Ishikawa (cell line): ENCODE results near the gene RANBP6.

ENCODE experiments used
- CEBPB ChIP-seq: IDR thresholded peaks from 2 replicates; pipeline ENCODE4 v1.6.1; 2012
- CREB1 ChIP-seq: IDR thresholded peaks from 2 replicates; pipeline ENCODE4 v1.6.1; 2012; ENCODE audit warnings: low read depth
- EGR1 ChIP-seq: IDR thresholded peaks from 2 replicates; pipeline ENCODE4 v1.6.1; 2012
- EP300 ChIP-seq: IDR thresholded peaks from 2 replicates; pipeline ENCODE4 v1.6.1; 2012; ENCODE audit warnings: borderline replicate concordance
- FOXM1 ChIP-seq: IDR thresholded peaks from 2 replicates; pipeline ENCODE4 v1.6.1; 2012; ENCODE audit warnings: low read depth, borderline replicate concordance
- NFIC ChIP-seq: IDR thresholded peaks from 2 replicates; pipeline ENCODE4 v1.6.1; 2012
- RAD21 ChIP-seq: IDR thresholded peaks from 2 replicates; pipeline ENCODE4 v1.6.1; 2012; ENCODE audit warnings: low read depth
- TAF1 ChIP-seq: IDR thresholded peaks from 2 replicates; pipeline ENCODE4 v1.6.1; 2012; ENCODE audit warnings: low read depth, mild to moderate bottlenecking
- TCF12 ChIP-seq: IDR thresholded peaks from 2 replicates; pipeline ENCODE4 v1.6.1; 2012; ENCODE audit warnings: low read depth
- TEAD4 ChIP-seq: IDR thresholded peaks from 2 replicates; pipeline ENCODE4 v1.6.1; 2012
- YY1 ChIP-seq: IDR thresholded peaks from 2 replicates; pipeline ENCODE4 v1.6.1; 2012; ENCODE audit warnings: low read depth
- ZBTB7A ChIP-seq: IDR thresholded peaks from 2 replicates; pipeline ENCODE4 v1.6.1; 2012; ENCODE audit warnings: low read depth
- TF ChIP-seq, protein P1 (sequence below): IDR thresholded peaks from 2 replicates; pipeline ENCODE4 v1.6.1; 2012
- TF ChIP-seq, protein P2 (sequence below): IDR thresholded peaks from 2 replicates; pipeline ENCODE4 v1.6.1; 2012
- TF ChIP-seq, protein P3 (sequence below): IDR thresholded peaks from 2 replicates; pipeline ENCODE4 v1.6.1; 2012; ENCODE audit warnings: low read depth, mild to moderate bottlenecking

Gene RANBP6

DNA sequence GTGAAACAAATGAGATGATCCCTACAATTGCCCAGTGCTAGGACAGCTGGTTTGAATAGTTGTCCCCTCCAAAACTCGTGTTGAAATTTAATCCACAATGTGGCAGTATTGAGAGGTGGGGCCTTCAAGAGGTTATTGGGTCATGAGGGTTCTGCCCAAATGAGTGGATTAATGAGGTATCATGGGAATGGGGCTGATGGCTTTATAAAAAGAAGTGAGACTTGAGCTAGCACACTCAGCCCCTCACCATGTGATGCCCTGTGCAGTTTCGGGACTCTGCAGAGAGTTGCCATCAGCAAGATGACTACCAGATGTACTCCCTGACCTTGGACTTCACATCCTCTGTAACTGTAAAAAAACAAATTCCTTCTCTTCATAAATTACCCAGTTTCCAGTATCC, 33.1 kb downstream of the RANBP6 start:
- no peak for TF ChIP-seq CEBPB
- no peak for TF ChIP-seq NFIC
- TF ChIP-seq TAF1: no peak
- TF ChIP-seq, protein P1, sequence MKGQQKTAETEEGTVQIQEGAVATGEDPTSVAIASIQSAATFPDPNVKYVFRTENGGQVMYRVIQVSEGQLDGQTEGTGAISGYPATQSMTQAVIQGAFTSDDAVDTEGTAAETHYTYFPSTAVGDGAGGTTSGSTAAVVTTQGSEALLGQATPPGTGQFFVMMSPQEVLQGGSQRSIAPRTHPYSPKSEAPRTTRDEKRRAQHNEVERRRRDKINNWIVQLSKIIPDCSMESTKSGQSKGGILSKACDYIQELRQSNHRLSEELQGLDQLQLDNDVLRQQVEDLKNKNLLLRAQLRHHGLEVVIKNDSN: no peak

DNA sequence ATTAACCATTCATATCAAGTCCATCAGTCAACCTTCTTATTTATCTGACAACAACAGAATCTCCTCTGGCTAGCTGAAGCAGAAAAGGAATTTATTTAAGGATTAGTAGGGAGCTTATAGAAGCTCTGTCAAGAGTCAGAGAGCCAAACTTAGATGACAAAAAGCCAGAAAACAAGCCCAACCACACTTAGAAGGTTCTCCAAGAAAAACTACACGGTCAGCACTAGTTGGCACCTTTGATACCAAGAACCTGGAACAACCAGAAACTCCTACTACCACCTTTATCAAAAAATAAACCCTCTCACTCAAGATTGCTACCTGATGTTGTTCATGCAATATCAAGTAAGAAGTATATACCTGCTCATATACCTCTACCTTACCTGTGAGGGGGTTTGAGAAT, 36.9 kb downstream of the RANBP6 start:
- TF ChIP-seq, protein P2, sequence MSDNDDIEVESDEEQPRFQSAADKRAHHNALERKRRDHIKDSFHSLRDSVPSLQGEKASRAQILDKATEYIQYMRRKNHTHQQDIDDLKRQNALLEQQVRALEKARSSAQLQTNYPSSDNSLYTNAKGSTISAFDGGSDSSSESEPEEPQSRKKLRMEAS: no peak
- no peak for TF ChIP-seq EP300
- no peak for TF ChIP-seq CEBPB
- TF ChIP-seq, protein P1: no peak
- TF ChIP-seq, protein P3, sequence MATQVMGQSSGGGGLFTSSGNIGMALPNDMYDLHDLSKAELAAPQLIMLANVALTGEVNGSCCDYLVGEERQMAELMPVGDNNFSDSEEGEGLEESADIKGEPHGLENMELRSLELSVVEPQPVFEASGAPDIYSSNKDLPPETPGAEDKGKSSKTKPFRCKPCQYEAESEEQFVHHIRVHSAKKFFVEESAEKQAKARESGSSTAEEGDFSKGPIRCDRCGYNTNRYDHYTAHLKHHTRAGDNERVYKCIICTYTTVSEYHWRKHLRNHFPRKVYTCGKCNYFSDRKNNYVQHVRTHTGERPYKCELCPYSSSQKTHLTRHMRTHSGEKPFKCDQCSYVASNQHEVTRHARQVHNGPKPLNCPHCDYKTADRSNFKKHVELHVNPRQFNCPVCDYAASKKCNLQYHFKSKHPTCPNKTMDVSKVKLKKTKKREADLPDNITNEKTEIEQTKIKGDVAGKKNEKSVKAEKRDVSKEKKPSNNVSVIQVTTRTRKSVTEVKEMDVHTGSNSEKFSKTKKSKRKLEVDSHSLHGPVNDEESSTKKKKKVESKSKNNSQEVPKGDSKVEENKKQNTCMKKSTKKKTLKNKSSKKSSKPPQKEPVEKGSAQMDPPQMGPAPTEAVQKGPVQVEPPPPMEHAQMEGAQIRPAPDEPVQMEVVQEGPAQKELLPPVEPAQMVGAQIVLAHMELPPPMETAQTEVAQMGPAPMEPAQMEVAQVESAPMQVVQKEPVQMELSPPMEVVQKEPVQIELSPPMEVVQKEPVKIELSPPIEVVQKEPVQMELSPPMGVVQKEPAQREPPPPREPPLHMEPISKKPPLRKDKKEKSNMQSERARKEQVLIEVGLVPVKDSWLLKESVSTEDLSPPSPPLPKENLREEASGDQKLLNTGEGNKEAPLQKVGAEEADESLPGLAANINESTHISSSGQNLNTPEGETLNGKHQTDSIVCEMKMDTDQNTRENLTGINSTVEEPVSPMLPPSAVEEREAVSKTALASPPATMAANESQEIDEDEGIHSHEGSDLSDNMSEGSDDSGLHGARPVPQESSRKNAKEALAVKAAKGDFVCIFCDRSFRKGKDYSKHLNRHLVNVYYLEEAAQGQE: no peak
- TF ChIP-seq RAD21: no peak

DNA sequence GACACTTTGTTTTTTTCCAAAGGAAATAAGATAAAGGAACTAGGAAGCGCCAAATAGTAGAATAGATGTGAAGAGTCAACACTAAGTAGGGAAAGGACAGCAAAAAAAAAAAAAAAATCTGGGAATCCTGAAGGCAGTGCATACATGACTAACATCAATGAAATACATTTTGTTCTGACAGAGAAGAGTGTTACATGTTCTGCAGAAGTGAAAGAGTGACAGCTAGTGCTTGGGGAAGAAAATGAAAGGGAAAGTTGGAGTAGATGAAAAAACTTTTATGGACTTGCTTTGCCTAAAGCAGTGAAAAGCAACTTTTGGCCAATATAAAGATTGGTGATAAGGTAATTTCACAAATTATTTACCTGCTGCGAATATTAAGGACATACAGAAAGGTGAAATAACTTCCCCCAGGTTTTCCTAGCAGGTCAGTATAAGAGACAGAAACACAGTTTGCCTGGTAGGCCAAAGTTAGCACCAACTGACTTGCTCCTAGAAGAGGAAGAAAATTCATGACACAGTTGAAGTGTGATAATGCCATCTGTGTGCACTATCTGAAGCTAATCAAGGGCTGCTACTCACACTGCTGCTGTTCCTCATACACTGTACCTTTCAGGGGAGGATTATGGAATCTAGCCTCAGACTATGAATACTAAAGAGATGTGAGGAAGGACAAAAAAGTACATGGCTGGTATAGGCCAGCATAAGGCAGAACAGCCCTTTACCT, 38.6 kb downstream of the RANBP6 start:
- TF ChIP-seq EGR1 (no peak), TEAD4 (no peak), NFIC (no peak), EP300 (no peak), FOXM1 (no peak), YY1 (no peak), CEBPB (no peak), TAF1 (no peak), RAD21 (no peak), CREB1 (no peak), TCF12 (no peak)
- TF ChIP-seq, protein P3: no peak
- TF ChIP-seq, protein P2: no peak

DNA sequence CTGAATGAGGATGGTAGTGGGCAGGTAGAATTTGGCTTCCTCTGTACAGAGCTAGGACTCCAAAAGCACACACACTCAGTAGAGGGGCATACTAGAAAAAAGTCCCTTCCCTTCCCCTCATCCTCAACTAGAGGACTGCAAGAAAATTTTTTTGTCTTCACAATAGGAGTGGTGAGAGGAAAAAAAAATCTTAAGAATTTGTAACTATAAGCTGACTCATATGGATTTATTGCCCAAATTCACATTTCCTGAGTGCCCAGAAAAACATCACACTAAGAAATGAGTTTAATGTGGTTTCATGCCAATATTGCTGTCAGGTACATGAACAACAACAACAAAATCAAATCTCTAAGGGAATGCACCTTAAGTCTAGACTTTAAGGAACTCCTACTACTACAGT, 43.7 kb downstream of the RANBP6 start:
- no peak for TF ChIP-seq EP300
- TF ChIP-seq RAD21: no peak
- TF ChIP-seq, protein P3: no peak
- TF ChIP-seq, protein P2: no peak
- TF ChIP-seq EGR1: no peak
- no peak for TF ChIP-seq CREB1
- no peak for TF ChIP-seq YY1
- TF ChIP-seq ZBTB7A: no peak
- TF ChIP-seq NFIC: no peak
- no peak for TF ChIP-seq TAF1
- no peak for TF ChIP-seq FOXM1
- TF ChIP-seq, protein P1: no peak
- no peak for TF ChIP-seq TCF12
